HG02610 (cell line): ENCODE measurements around the gene CLPX.
"Not testable (repeated sequence)": the region's sequence is repeated elsewhere in the genome, so short reads cannot be mapped to it uniquely, and the experiment has no call there.

ENCODE experiments used
- ATAC-seq: cut with Tn5 transposase; IDR thresholded peaks from one replicate; pipeline ENCODE4 v1.9.1; 2021; ENCODE audit warnings: mild to moderate bottlenecking, moderate library complexity; ENCODE audit not compliant: unreplicated experiment

CLPX gene

DNA sequence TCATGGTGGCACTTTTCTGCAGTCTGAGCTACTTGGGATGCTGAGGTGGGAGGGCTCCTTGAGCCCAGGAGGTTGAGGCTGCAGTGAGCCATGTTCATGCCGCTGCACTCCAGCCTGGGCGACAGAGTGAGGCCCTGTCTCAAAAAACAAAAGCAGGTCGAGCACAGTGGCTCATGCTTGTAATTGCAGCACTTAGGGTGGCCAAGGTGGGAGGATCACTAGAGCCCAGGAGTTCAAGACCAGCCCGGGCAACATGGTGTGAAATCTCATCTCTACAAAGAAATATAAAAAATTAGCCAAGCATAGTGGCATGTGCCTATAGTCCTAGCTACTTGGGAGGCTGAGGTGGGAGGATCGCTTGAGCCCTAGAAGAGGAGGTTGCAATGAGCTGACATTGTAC, 80.1 kb downstream of the CLPX start:
- ATAC-seq = no peak

GRCh38 chr15:65102912-65103311, 82.2 kb downstream of the CLPX start:
- no peak for ATAC-seq

DNA sequence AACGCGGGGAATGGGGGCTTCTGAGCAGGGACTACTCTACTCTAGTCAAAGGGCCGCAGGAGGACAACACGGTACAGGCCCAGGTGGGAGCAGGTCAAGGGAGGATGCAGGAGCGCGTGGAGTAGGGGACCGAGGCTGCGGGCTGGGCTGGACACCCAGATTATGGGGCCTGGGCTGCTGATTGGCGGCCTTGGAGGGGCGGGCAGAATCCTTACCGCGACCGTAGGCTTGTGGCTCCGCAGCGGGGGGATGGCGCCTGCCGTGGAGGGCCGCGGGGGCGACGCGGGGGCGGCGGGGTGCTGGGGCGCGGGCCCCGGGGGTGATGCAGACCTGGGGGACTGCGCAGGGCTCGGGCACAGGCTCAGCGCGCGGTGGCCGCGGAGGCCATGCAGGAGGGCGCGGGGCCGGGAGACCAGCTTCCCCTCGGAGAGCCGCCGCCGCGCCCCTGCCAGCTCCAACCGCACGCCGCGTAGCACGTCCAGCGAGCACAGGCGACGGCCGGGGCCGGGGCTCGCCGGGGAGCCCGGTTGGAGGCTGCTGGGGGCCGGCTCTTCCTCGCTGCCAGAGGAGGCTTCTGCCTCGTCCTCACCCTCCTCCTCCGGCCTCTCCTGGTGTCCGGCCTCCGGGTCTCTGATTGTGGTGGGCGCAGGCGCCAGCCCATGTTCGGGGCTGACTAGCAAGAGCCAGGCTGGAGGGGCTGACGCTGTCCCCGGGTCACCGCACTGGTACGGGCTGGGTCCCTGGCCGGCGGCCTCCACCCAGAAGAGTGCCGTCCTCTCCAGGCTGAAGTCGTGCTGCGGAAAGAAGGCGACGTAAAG, 83.0 kb downstream of the CLPX start:
- no peak for ATAC-seq

GRCh38 chr15:65101411-65101890, 83.7 kb downstream of the CLPX start:
- ATAC-seq = no peak

- ATAC-seq = no peak
Measured at GRCh38 chr15:65100442-65100841, 84.7 kb downstream of the CLPX start.

DNA sequence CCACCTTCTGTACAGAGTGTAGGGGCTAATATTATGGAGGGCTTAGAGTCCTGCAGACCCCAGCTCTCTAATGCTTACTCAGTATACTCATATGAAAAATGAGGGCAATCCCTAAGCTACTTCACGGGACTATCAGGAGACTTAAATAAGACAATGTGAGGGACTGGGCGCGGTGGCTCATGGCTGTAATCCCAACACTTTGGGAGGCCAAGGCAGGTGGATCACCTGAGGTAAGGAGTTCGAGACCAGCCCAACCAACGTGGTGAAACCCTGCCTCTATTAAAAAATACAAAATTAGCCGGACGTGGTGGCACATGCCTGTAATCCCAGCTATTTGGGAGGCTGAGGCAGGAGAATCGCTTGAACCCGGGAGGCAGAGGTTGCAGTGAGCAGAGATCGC, 85.3 kb downstream of the CLPX start:
- not testable (repeated sequence) for ATAC-seq

GRCh38 chr15:65099336-65099735, 85.8 kb downstream of the CLPX start:
- no peak for ATAC-seq
